Measurements from ENCODE around the gene ZNF607.
"Not testable (repeated sequence)": the region's sequence is repeated elsewhere in the genome, so short reads cannot be mapped to it uniquely, and the experiment has no call there.

The ZNF607 gene

GRCh38 chr19:37719111-37719926 is at the start of gene ZNF607:
Gene ZNF607 (minus strand): TSS chr19:37719761. CDS start chr19:37711618, 8,143 bp downstream.
- DNase-seq (ENCODE audit: extremely low read depth in 1 of 2, low read depth in 1 of 2), result peak; percentile 68 to 86

GRCh38 chr19:37763488-37763887 is 43.9 kb upstream of the ZNF607 start:
- DNase-seq (ENCODE audit: extremely low read depth in 1 of 2, low read depth in 1 of 2), result no peak

GRCh38 chr19:37757683-37758082 is 38.1 kb upstream of the ZNF607 start:
- not testable (repeated sequence) for DNase-seq (ENCODE audit: extremely low read depth in 1 of 2, low read depth in 1 of 2)

GRCh38 chr19:37738371-37738770 is 18.8 kb upstream of the ZNF607 start:
- DNase-seq (ENCODE audit: extremely low read depth in 1 of 2, low read depth in 1 of 2), result no peak

- DNase-seq (ENCODE audit: extremely low read depth in 1 of 2, low read depth in 1 of 2), result no peak
Measured at GRCh38 chr19:37725181-37725580, 5.6 kb upstream of the ZNF607 start.

- DNase-seq (ENCODE audit: extremely low read depth in 1 of 2, low read depth in 1 of 2), result no peak
Measured at GRCh38 chr19:37719927-37720265, 335 bp upstream of the ZNF607 start.

GRCh38 chr19:37718304-37718703 is 1.3 kb downstream of the ZNF607 start:
- no peak for DNase-seq (ENCODE audit: extremely low read depth in 1 of 2, low read depth in 1 of 2)

- no peak for DNase-seq (ENCODE audit: extremely low read depth in 1 of 2, low read depth in 1 of 2)
Measured at GRCh38 chr19:37716140-37716539, 3.4 kb downstream of the ZNF607 start.

- DNase-seq (ENCODE audit: extremely low read depth in 1 of 2, low read depth in 1 of 2), result no peak
Measured at GRCh38 chr19:37706052-37706605, 13.4 kb downstream of the ZNF607 start.

- no peak for DNase-seq (ENCODE audit: extremely low read depth in 1 of 2, low read depth in 1 of 2)
Measured at GRCh38 chr19:37699057-37699456, 20.5 kb downstream of the ZNF607 start.

- no peak for DNase-seq (ENCODE audit: extremely low read depth in 1 of 2, low read depth in 1 of 2)
Measured at GRCh38 chr19:37698216-37698615, 21.3 kb downstream of the ZNF607 start.

GRCh38 chr19:37695144-37695899 is 24.2 kb downstream of the ZNF607 start:
- DNase-seq (ENCODE audit: extremely low read depth in 1 of 2, low read depth in 1 of 2), result no peak

- DNase-seq (ENCODE audit: extremely low read depth in 1 of 2, low read depth in 1 of 2), result no peak
Measured at GRCh38 chr19:37692956-37693620, 26.5 kb downstream of the ZNF607 start.

- DNase-seq (ENCODE audit: extremely low read depth in 1 of 2, low read depth in 1 of 2), result peak; percentile 33 to 79
Measured at GRCh38 chr19:37691881-37692504, 27.6 kb downstream of the ZNF607 start.

GRCh38 chr19:37683520-37683919 is 36.0 kb downstream of the ZNF607 start:
- DNase-seq (ENCODE audit: extremely low read depth in 1 of 2, low read depth in 1 of 2), result no peak

- no peak for DNase-seq (ENCODE audit: extremely low read depth in 1 of 2, low read depth in 1 of 2)
Measured at GRCh38 chr19:37669450-37669914, 50.1 kb downstream of the ZNF607 start.

GRCh38 chr19:37657157-37657556 is 62.4 kb downstream of the ZNF607 start:
- DNase-seq (ENCODE audit: extremely low read depth in 1 of 2, low read depth in 1 of 2), result not testable (repeated sequence)

GRCh38 chr19:37655689-37656371 is 63.7 kb downstream of the ZNF607 start:
- DNase-seq (ENCODE audit: extremely low read depth in 1 of 2, low read depth in 1 of 2), result peak; percentile 60 to 76

- peak; percentile 55 to 67 for DNase-seq (ENCODE audit: extremely low read depth in 1 of 2, low read depth in 1 of 2)
Measured at GRCh38 chr19:37655301-37655688, 64.3 kb downstream of the ZNF607 start, which contains the start of gene ZFP30. Gene ZFP30 (minus strand): TSS chr19:37655465. CDS start chr19:37647822, 7,643 bp downstream.
